ENCODE data around the gene ROBO2. TPM values are rescaled to one million over a fixed set of nuclear protein-coding genes. Genes with fewer than 3 reads are reported as not detected.

The ROBO2 gene
- total and polyA plus RNA-seq, 2 donors from 2014 or later: 1.3 to 1.6 TPM

GRCh38 chr3:77491961-77492360 lies 452.1 kb downstream of the ROBO2 start:
- intact Hi-C loops (cut with DNase I): no loop called here
- Histone ChIP-seq H3K4me1 (ENCODE audit: control insufficient read depth in 2 of 3, insufficient read depth in 2 of 3, low read depth in 1 of 3, low read length in 3 of 3) (no peaks in the 10 kb centered on the region), H3K9ac (ENCODE audit: low read length in 3 of 3) (no peak overlapping the region), H3K27me3 (ENCODE audit: control insufficient read depth, insufficient read depth, low read length) (no peaks in the 10 kb centered on the region), H3K27ac (ENCODE audit: low read depth in 2 of 2, low read length in 2 of 2) (no peak overlapping the region), H3K36me3 (ENCODE audit: control insufficient read depth in 2 of 3, insufficient read depth in 3 of 3, low read length in 3 of 3) (no peaks in the 10 kb centered on the region), H3K9me3 (ENCODE audit: control insufficient read depth in 2 of 3, insufficient read depth in 1 of 3, low read length in 3 of 3) (no peaks in the 10 kb centered on the region), H3K4me3 (ENCODE audit: low read length in 3 of 3) (no peak overlapping the region)
- DNase-seq (no peak), FAIRE-seq (no peak)
- TF ChIP-seq CTCF (IDR thresholded peaks at IDR 0.05; ENCODE audit: borderline replicate concordance, extremely low read depth, insufficient read depth): no peak

- TF ChIP-seq CTCF (IDR thresholded peaks at IDR 0.05; ENCODE audit: borderline replicate concordance, extremely low read depth, insufficient read depth): no peak
- H3K4me1 ChIP-seq (ENCODE audit: control insufficient read depth in 2 of 3, insufficient read depth in 2 of 3, low read depth in 1 of 3, low read length in 3 of 3): no peaks in the 10 kb centered on the region
- DNase-seq: no peak
- no peaks in the 10 kb centered on the region for H3K27me3 ChIP-seq (ENCODE audit: control insufficient read depth, insufficient read depth, low read length)
- H3K4me3 ChIP-seq (ENCODE audit: low read length in 3 of 3): no peak overlapping the region
- FAIRE-seq: no peak
- no peak overlapping the region for H3K27ac ChIP-seq (ENCODE audit: low read depth in 2 of 2, low read length in 2 of 2)
- no peaks in the 10 kb centered on the region for H3K36me3 ChIP-seq (ENCODE audit: control insufficient read depth in 2 of 3, insufficient read depth in 3 of 3, low read length in 3 of 3)
- no peak overlapping the region for H3K9ac ChIP-seq (ENCODE audit: low read length in 3 of 3)
- H3K9me3 ChIP-seq (ENCODE audit: control insufficient read depth in 2 of 3, insufficient read depth in 1 of 3, low read length in 3 of 3): no peaks in the 10 kb centered on the region
- intact Hi-C loops (cut with DNase I): no loop called here
Observed at GRCh38 chr3:77500721-77501120, 460.8 kb downstream of the ROBO2 start.

- Histone ChIP-seq H3K4me1 (ENCODE audit: control insufficient read depth in 2 of 3, insufficient read depth in 2 of 3, low read depth in 1 of 3, low read length in 3 of 3) (no peaks in the 10 kb centered on the region), H3K9ac (ENCODE audit: low read length in 3 of 3) (no peak overlapping the region), H3K27me3 (ENCODE audit: control insufficient read depth, insufficient read depth, low read length) (no peaks in the 10 kb centered on the region), H3K4me3 (ENCODE audit: low read length in 3 of 3) (no peak overlapping the region), H3K36me3 (ENCODE audit: control insufficient read depth in 2 of 3, insufficient read depth in 3 of 3, low read length in 3 of 3) (no peaks in the 10 kb centered on the region), H3K9me3 (ENCODE audit: control insufficient read depth in 2 of 3, insufficient read depth in 1 of 3, low read length in 3 of 3) (no peaks in the 10 kb centered on the region), H3K27ac (ENCODE audit: low read depth in 2 of 2, low read length in 2 of 2) (no peak overlapping the region)
- FAIRE-seq: no peak
- intact Hi-C loops (cut with DNase I): no loop called here
- DNase-seq: no peak
- TF ChIP-seq CTCF (IDR thresholded peaks at IDR 0.05; ENCODE audit: borderline replicate concordance, extremely low read depth, insufficient read depth): no peak
Observed at GRCh38 chr3:77506384-77506783, 466.5 kb downstream of the ROBO2 start.

GRCh38 chr3:77513542-77513941 lies 473.6 kb downstream of the ROBO2 start:
- no peak for FAIRE-seq

More at GRCh38 chr3:77513542-77513941, 473.6 kb downstream of the ROBO2 start:
- Histone ChIP-seq H3K4me1 (ENCODE audit: control insufficient read depth in 2 of 3, insufficient read depth in 2 of 3, low read depth in 1 of 3, low read length in 3 of 3) (no peaks in the 10 kb centered on the region), H3K4me3 (ENCODE audit: low read length in 3 of 3) (no peak overlapping the region), H3K27me3 (ENCODE audit: control insufficient read depth, insufficient read depth, low read length) (no peaks in the 10 kb centered on the region), H3K9ac (ENCODE audit: low read length in 3 of 3) (no peak overlapping the region), H3K9me3 (ENCODE audit: control insufficient read depth in 2 of 3, insufficient read depth in 1 of 3, low read length in 3 of 3) (no peaks in the 10 kb centered on the region), H3K36me3 (ENCODE audit: control insufficient read depth in 2 of 3, insufficient read depth in 3 of 3, low read length in 3 of 3) (no peaks in the 10 kb centered on the region), H3K27ac (ENCODE audit: low read depth in 2 of 2, low read length in 2 of 2) (no peak overlapping the region)
- no peak for TF ChIP-seq CTCF (IDR thresholded peaks at IDR 0.05; ENCODE audit: borderline replicate concordance, extremely low read depth, insufficient read depth)
- no peak for DNase-seq
- intact Hi-C loops (cut with DNase I): no loop called here
